CD4-positive, alpha-beta memory T cell (primary cell): Measurements from ENCODE around the gene CARNS1. TPM values are rescaled to one million over a fixed set of nuclear protein-coding genes. Genes with fewer than 3 reads are reported as not detected.

Source experiments
- CTCF ChIA-PET: fragments of 350-600 bp; sonication (Branson Sonifier 250); formaldehyde crosslinking; loops from one replicate; lab custom pipeline; 2021; ENCODE audit warnings: inconsistent platforms; ENCODE audit not compliant: partially characterized antibody; lab: Charles Lee
- POLR2A ChIA-PET: fragments of 350-600 bp; sonication (Branson Sonifier 250); formaldehyde crosslinking; loops from one replicate; lab custom pipeline; 2021; ENCODE audit not compliant: partially characterized antibody; lab: Charles Lee
- DNase-seq, 5 donors: peaks; one replicate each; pipeline versions ENCODE4 v3.0.0 to v3.0.0-alpha.2; 2020 to 2022; ENCODE audit warnings: mixed read lengths in 1 of 5
- H3K27ac ChIP-seq: one replicate; pipeline ENCODE4 v1.7.0; 2013; ENCODE audit warnings: low read depth, low read length
- H3K27me3 ChIP-seq: 2 replicates; pipeline ENCODE4 v1.7.0; 2013; ENCODE audit warnings: mild to moderate bottlenecking, low read length, moderate library complexity; ENCODE audit not compliant: insufficient read depth
- H3K36me3 ChIP-seq: 2 replicates; pipeline ENCODE4 v1.7.0; 2013; ENCODE audit warnings: mild to moderate bottlenecking, low read length, moderate library complexity; ENCODE audit not compliant: insufficient read depth
- H3K4me1 ChIP-seq: 2 replicates; pipeline ENCODE4 v1.7.0; 2013; ENCODE audit warnings: mild to moderate bottlenecking, low read length, moderate library complexity; ENCODE audit not compliant: insufficient read depth
- H3K4me3 ChIP-seq, 2 donors: one replicate each; pipeline ENCODE4 v1.7.0; 2013; ENCODE audit warnings: low read length in 2 of 2, mild to moderate bottlenecking in 1 of 2
- H3K9me3 ChIP-seq, 2 donors: one replicate each; pipeline ENCODE4 v1.7.0; 2013; ENCODE audit warnings: low read length in 2 of 2, control low read depth in 1 of 2; ENCODE audit not compliant: control insufficient read depth in 1 of 2
- H3K27ac Mint-ChIP-seq, 7 donors: one replicate each; pipeline ENCODE4 v1.8.0; 2020 to 2021; ENCODE audit warnings: mixed read lengths in 7 of 7, mild to moderate bottlenecking in 6 of 7, inconsistent platforms in 3 of 7, moderate library complexity in 3 of 7
- H3K27me3 Mint-ChIP-seq, 2 donors: one replicate each; pipeline ENCODE4 v1.8.0; 2020 to 2021; ENCODE audit warnings: mixed read lengths in 2 of 2
- H3K36me3 Mint-ChIP-seq, 2 donors: one replicate each; pipeline ENCODE4 v1.8.0; 2020 to 2021; ENCODE audit warnings: mixed read lengths in 2 of 2, inconsistent platforms in 1 of 2, mild to moderate bottlenecking in 1 of 2
- H3K4me1 Mint-ChIP-seq, 4 donors: one replicate each; pipeline ENCODE4 v1.8.0; 2020 to 2021; ENCODE audit warnings: mixed read lengths in 4 of 4, mild to moderate bottlenecking in 1 of 4
- H3K4me3 Mint-ChIP-seq, 8 donors: one replicate each; pipeline ENCODE4 v1.8.0; 2020 to 2021; ENCODE audit warnings: mixed read lengths in 8 of 8, mild to moderate bottlenecking in 7 of 8, moderate library complexity in 6 of 8, inconsistent platforms in 3 of 8
- H3K9me3 Mint-ChIP-seq, 8 donors: one replicate each; pipeline ENCODE4 v1.8.0; 2020 to 2021; ENCODE audit warnings: mixed read lengths in 8 of 8, mild to moderate bottlenecking in 5 of 8, inconsistent platforms in 3 of 8, moderate library complexity in 1 of 8
- intact Hi-C: fragments of 100-400 bp; cut with micrococcal nuclease; formaldehyde crosslinking; loops from one replicate; pipeline ENCODE4 v1.15.1; 2023
- polyA plus RNA-seq, 2 donors: library from polyadenylated mRNA; unstranded; fragments of 300-500 nt; fragmentation: Illumina TruSeq; gene quantifications; one replicate each; pipeline ENCODE4 v1.2.3, GENCODE V29; 2021
- total RNA-seq, 2 experiments: library from RNA; stranded (reverse); gene quantifications; one replicate each; pipeline ENCODE4 v1.2.3, GENCODE V29; 2021

The CARNS1 gene, protein sequence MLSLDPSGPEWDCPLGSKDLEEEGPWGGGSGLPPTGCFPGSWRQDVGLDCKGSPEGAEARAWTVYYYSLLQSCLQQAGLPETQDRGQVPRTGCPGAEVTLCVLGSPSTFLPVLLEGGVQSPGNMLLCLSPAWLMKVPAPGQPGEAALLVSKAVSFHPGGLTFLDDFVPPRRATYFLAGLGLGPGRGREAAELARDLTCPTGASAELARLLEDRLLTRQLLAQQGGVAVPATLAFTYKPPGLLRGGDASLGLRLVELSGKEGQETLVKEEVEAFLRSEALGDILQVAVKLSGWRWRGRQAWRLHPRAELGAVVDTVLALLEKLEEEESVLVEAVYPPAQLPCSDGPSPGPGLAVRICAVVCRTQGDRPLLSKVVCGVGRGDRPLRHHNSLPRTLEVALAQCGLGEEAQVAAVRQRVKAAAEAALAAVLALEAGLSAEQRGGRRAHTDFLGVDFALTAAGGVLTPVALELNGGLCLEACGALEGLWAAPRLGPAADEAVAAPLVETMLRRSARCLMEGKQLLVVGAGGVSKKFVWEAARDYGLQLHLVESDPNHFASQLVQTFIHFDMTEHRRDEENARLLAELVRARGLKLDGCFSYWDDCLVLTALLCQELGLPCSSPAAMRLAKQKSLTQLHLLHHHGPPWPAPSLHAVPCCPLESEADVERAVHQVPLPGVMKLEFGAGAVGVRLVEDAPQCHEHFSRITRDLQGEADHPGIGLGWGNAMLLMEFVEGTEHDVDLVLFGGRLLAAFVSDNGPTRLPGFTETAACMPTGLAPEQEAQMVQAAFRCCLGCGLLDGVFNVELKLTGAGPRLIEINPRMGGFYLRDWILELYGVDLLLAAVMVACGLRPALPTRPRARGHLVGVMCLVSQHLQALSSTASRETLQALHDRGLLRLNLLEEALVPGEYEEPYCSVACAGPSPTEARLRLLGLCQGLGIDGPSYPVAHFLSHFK
- total RNA-seq (1 to 10 TPM; 2.3 to 3.3 TPM), polyA plus RNA-seq (under 1 TPM; 0.45 to 0.81 TPM)

DNA sequence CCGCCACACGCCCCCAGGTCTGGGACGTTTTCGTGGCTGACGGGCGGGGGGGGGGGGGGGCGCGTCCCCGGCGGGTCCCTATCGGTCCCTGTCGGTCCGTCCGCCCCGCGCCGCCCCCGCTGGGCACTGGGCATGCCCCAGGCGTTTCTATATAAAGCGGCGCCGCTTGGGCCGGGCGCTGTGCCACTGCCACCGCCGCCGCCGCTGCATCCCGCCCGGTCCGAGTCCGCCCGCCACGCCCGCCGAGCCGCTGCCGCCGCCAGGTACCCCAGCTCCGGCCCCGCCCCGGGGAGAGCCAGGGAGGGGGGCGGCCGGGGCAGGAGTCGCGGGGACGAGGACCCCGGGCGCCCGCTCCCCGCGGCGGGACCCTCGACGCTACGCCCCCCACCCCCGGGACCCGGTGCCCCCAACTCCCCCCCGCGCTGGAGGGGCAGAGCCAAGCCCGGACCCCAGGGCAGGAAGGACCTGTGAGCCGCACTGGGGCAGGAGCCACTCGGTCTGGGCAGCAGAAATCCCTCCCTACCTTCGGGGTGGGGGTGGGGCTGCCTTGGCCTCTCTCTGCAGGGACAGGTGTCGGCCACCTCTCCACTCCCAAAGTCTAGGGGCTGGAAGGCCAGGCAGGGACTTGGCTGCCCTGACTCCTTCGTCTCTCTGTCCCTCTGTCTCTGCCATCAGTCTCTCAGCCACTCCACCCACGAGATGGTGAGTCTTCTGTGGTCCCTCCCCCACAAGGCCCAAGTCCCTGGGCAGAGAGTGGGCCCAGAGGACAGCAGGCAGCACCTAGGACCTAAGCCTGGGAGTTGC lies at the start of gene CARNS1:
CARNS1 (plus strand) TSS at position 178 of the 804 bp plus-strand sequence; CDS start at position 700, 522 bp downstream.
- Mint-ChIP-seq H3K9me3 (peaks cover 0 to 2% (median 0%) of the 10 kb centered on the region in 8 donors), H3K36me3 (no peaks in the 10 kb centered on the region), H3K27me3 (no peaks in the 10 kb centered on the region), H3K4me3 (peak within 1 kb of the TSS; percentile 82 to 98 (median 87)), H3K4me1 (peaks cover 39 to 84% (median 66%) of the 10 kb centered on the region in 4 donors), H3K27ac (peak within 1 kb of the TSS; percentile 92 to 98 (median 97))
- CTCF ChIA-PET, result interaction anchor here (0.6 to 6.4 kb wide), 5 partner anchors 12 to 53 kb away, joined by 3 to 63 read pairs (median 5); partner anchors contain the start of genes PPP1CA, PTPRCAP, TBC1D10C and TMEM134
- DNase-seq, result no peak
- H3K4me1 ChIP-seq, result peaks cover 91% of the 10 kb centered on the region
- H3K27ac ChIP-seq, result peak within 1 kb of the TSS; percentile 53
- POLR2A ChIA-PET, result interaction anchor here (1.2 to 31.8 kb wide), 7 partner anchors 16 to 53 kb away, joined by 3 to 2262 read pairs (median 13); partner anchors contain the start of genes CORO1B, PPP1CA, PTPRCAP and RAD9A
- H3K36me3 ChIP-seq, result no peaks in the 10 kb centered on the region
- peak within 1 kb of the TSS in 1 of 2 donors; percentile 15 for H3K4me3 ChIP-seq
- H3K9me3 ChIP-seq, result no peaks in the 10 kb centered on the region
- no peaks in the 10 kb centered on the region for H3K27me3 ChIP-seq
- intact Hi-C loops, result loop anchor here (2.0 kb wide), 1 partner anchor 53 kb away; the partner anchor contains the start of gene TMEM134

- no peaks in the 10 kb centered on the region for H3K27me3 ChIP-seq
- Mint-ChIP-seq H3K4me3 (peak overlapping the region in 4 of 8 donors; percentile 3 to 53 (median 49)), H3K27ac (peak overlapping the region in 6 of 7 donors; percentile 54 to 87 (median 79)), H3K36me3 (peaks cover 4 to 11% of the 10 kb centered on the region in 2 donors), H3K9me3 (no peaks in the 10 kb centered on the region), H3K27me3 (no peaks in the 10 kb centered on the region), H3K4me1 (peaks cover 57 to 89% (median 74%) of the 10 kb centered on the region in 4 donors)
- intact Hi-C loops, result no loop called here
- ChIA-PET POLR2A (interaction anchor here (1.6 to 2.2 kb wide), 2 partner anchors 9 to 15 kb away, joined by 4 to 6 read pairs; no protein-coding TSS in a partner anchor), CTCF (interaction anchor here (18.4 kb wide), 1 partner anchor 15 kb away, joined by 1065 read pairs; the partner anchor contains the start of genes CLCF1 and RAD9A)
- H3K9me3 ChIP-seq, result no peaks in the 10 kb centered on the region
- H3K4me3 ChIP-seq, result no peak overlapping the region
- peaks cover 58% of the 10 kb centered on the region for H3K4me1 ChIP-seq
- H3K27ac ChIP-seq, result no peak overlapping the region
- no peak for DNase-seq
- no peaks in the 10 kb centered on the region for H3K36me3 ChIP-seq
Observed at GRCh38 chr11:67365736-67366444, 49.6 kb upstream of the CARNS1 start.

DNA sequence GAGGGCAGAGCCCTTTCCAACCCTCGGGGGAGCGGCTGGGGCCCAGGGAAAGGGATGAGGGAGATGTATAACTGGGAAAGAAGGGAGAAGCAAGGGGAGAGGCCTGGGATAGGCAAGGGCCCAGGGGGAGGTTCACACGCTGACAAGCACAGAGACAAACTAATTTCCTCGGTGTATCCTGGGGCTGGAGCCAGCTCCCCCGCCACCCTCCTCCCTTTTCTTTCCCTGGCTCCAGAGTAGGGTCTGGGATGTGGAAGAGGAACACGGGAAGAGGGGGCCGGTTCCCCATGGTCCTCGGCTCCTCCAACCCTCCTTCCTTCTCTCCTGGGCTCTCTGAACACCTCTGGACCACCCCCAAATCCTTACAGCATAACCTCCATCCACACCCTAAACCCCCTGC lies 48.9 kb upstream of the CARNS1 start:
- POLR2A ChIA-PET, result interaction anchor here (2.2 kb wide), 1 partner anchor 10 kb away, joined by 6 read pairs; no protein-coding TSS in a partner anchor
- Histone ChIP-seq H3K27ac (no peak overlapping the region), H3K36me3 (no peaks in the 10 kb centered on the region), H3K27me3 (no peaks in the 10 kb centered on the region), H3K9me3 (no peaks in the 10 kb centered on the region), H3K4me3 (no peak overlapping the region), H3K4me1 (peaks cover 65% of the 10 kb centered on the region)
- CTCF ChIA-PET, result interaction anchor here (18.4 kb wide), 1 partner anchor 14 kb away, joined by 1065 read pairs; the partner anchor contains the start of genes CLCF1 and RAD9A
- Mint-ChIP-seq H3K4me1 (peaks cover 61 to 90% (median 79%) of the 10 kb centered on the region in 4 donors), H3K27ac (peak overlapping the region in 6 of 7 donors; percentile 2 to 87 (median 78)), H3K27me3 (no peaks in the 10 kb centered on the region), H3K36me3 (peaks cover 7 to 11% of the 10 kb centered on the region in 2 donors), H3K4me3 (no peak overlapping the region), H3K9me3 (no peaks in the 10 kb centered on the region)
- no peak for DNase-seq
- intact Hi-C loops, result no loop called here

- Mint-ChIP-seq H3K27me3 (peaks cover 0 to 2% of the 10 kb centered on the region in 2 donors), H3K4me3 (peak overlapping the region in 1 of 8 donors; percentile 50), H3K27ac (peak overlapping the region in 4 of 7 donors; percentile 44 to 94 (median 74)), H3K36me3 (peaks cover 10 to 11% of the 10 kb centered on the region in 2 donors), H3K9me3 (no peaks in the 10 kb centered on the region), H3K4me1 (peaks cover 64 to 90% (median 81%) of the 10 kb centered on the region in 4 donors)
- DNase-seq, result no peak
- CTCF ChIA-PET, result interaction anchor here (0.7 to 1.1 kb wide), 2 partner anchors 16 to 22 kb away, joined by 3 to 4 read pairs; no protein-coding TSS in a partner anchor
- Histone ChIP-seq H3K4me3 (no peak overlapping the region), H3K4me1 (peaks cover 71% of the 10 kb centered on the region), H3K36me3 (no peaks in the 10 kb centered on the region), H3K27me3 (no peaks in the 10 kb centered on the region), H3K9me3 (no peaks in the 10 kb centered on the region), H3K27ac (no peak overlapping the region)
- intact Hi-C loops, result no loop called here
- POLR2A ChIA-PET, result interaction anchor here (1.2 kb wide), 1 partner anchor 14 kb away, joined by 4 read pairs; no protein-coding TSS in a partner anchor
Observed at GRCh38 chr11:67366961-67367760, 48.3 kb upstream of the CARNS1 start.

GRCh38 chr11:67367761-67368227 lies 47.7 kb upstream of the CARNS1 start:
- no peaks in the 10 kb centered on the region for H3K9me3 Mint-ChIP-seq
- POLR2A ChIA-PET, result interaction anchor here (1.2 kb wide), 1 partner anchor 15 kb away, joined by 4 read pairs; no protein-coding TSS in a partner anchor
- intact Hi-C loops, result no loop called here
- Histone ChIP-seq H3K4me3 (no peak overlapping the region), H3K9me3 (no peaks in the 10 kb centered on the region), H3K27ac (no peak overlapping the region), H3K36me3 (no peaks in the 10 kb centered on the region), H3K27me3 (no peaks in the 10 kb centered on the region), H3K4me1 (peaks cover 72% of the 10 kb centered on the region)
- peak overlapping the region in 6 of 7 donors; percentile 44 to 94 (median 68) for H3K27ac Mint-ChIP-seq
- peaks cover 0 to 2% of the 10 kb centered on the region in 2 donors for H3K27me3 Mint-ChIP-seq
- peak overlapping the region in 4 of 8 donors; percentile 7 to 55 (median 40) for H3K4me3 Mint-ChIP-seq
- H3K36me3 Mint-ChIP-seq, result peaks cover 10 to 11% of the 10 kb centered on the region in 2 donors
- DNase-seq, result no peak
- CTCF ChIA-PET, result interaction anchor here (0.7 to 1.1 kb wide), 2 partner anchors 16 to 22 kb away, joined by 3 to 4 read pairs; no protein-coding TSS in a partner anchor
- peaks cover 62 to 84% (median 76%) of the 10 kb centered on the region in 4 donors for H3K4me1 Mint-ChIP-seq
